Stomach (tissue), 4 donors: ENCODE results near the gene EGFR.

Source experiments
- CTCF ChIP-seq, 7 experiments: fragments of 450-650 bp in 4 of 7; fragments of 200-600 bp in 3 of 7; sonication (generic) in 3 of 7; IDR thresholded peaks; one replicate each; pipeline ENCODE4 v1.5.1; 2016 to 2019; ENCODE audit warnings: antibody characterized with exemption in 7 of 7, control low read depth in 2 of 7, mild to moderate bottlenecking in 1 of 7
- EP300 ChIP-seq: sonication (generic); formaldehyde crosslinking; IDR thresholded peaks from one replicate; pipeline ENCODE4 v1.6.1; 2017; ENCODE audit warnings: antibody characterized with exemption
- POLR2A ChIP-seq, 4 donors: fragments of 450-650 bp; IDR thresholded peaks; one replicate each; pipeline ENCODE4 v1.6.1; 2016; ENCODE audit warnings: antibody characterized with exemption in 4 of 4, control low read depth in 2 of 4, mild to moderate bottlenecking in 1 of 4, moderate library complexity in 1 of 4

- TF ChIP-seq CTCF (IDR thresholded peaks at IDR 0.05) (no peak), POLR2A (IDR thresholded peaks at IDR 0.05) (no peak), EP300 (no peak)
Measured at GRCh38 chr7:55088620-55089019, 69.8 kb downstream of the EGFR start.
